Skeletal muscle cell (primary cell): ENCODE results near the gene NDFIP2.

Experiments
- DNase-seq: peaks from one replicate; pipeline ENCODE4 v3.0.0-alpha.2; 2010; ENCODE audit warnings: low read depth
- H3K4me3 ChIP-seq: 2 replicates; pipeline ENCODE4 v1.5.1; 2011; ENCODE audit warnings: low read depth, mild to moderate bottlenecking, control low read depth, low read length, moderate library complexity

Gene NDFIP2

DNA sequence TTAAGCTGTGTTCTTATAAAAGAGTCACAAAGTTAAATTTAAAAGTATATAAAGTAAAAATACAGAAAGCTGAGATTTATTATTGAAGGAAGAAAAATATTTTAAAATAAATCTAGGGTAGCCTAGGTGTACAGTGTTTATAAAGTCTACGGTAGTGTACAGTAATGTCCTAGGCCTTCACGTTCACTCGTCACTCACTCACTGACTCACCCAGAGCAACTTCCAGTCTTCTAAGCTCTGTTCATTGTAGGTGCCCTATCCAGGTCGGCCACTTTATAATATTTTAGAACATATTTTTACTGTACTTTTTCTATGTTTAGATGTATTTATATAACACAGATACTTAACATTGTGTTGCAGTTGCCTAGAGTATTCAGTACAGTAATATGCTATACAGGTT lies 47.4 kb downstream of the NDFIP2 start:
- no peak overlapping the region for H3K4me3 ChIP-seq
- no peak for DNase-seq

DNA sequence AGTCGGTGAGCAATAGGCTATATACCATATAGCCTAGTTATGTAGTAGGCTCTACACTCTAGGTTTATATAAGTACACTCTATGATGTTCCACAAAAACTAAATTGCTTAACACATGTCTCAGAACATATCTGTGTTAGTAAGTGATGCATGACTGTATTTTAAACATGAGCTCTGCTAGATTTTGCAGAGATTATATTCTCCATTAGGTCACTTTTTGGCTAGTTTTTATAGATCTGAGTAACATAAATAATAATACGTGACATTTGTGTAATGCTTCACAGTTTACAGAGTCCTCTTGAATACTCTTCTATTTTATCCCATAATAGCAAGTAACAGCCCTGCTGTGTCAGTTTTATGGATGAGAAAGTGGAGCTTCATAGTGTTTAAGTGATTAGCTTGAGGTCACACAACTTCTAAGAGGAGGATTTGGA lies 47.8 kb downstream of the NDFIP2 start:
- no peak for DNase-seq
- H3K4me3 ChIP-seq, result no peak overlapping the region

DNA sequence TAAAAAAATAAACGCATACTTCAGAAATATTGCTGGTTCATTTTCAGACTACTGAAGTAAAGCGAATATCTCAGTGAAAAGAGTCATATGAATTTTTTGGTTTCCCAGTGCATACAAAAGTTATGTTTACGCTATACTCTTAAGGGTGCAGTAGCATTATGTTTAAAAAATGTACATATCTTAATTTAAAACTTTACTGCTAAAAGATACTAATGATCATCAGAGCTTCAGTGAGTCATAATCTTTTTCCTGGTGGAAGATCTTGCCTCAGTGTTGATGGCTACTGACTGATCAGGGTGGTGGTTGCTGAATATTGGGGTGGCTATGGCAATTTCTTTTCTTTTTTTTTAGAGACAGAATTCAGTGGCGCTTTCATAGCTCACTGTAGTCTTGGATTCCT lies 48.9 kb downstream of the NDFIP2 start:
- H3K4me3 ChIP-seq, result no peak overlapping the region
- DNase-seq, result no peak

DNA sequence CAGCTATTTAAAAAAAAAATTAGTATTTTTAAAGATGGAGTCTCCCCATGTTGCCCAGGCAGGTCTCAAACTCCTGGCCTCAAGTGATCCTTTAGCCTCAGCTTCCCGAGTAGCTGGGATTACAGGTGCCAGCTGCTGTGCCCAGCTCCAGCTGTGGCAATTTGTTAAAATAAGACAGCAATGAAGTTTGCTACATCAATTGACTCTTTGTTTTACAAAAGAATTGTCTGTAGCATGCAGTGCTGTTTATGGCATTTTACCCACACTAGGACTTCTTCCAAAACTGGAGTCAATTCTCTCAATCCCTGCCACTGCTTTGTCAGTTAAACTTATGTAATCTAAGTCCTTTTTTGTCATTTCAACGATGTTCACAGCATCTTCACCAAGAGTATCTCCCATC lies 49.3 kb downstream of the NDFIP2 start:
- no peak for DNase-seq

GRCh38 chr13:79531542-79532254 lies 50.7 kb downstream of the NDFIP2 start:
- DNase-seq, result no peak
- H3K4me3 ChIP-seq, result no peak overlapping the region

More for the DNA sequence above, 49.3 kb downstream of the NDFIP2 start:
- no peak overlapping the region for H3K4me3 ChIP-seq

GRCh38 chr13:79532576-79532975 lies 51.6 kb downstream of the NDFIP2 start:
- H3K4me3 ChIP-seq, result no peak overlapping the region
- DNase-seq, result no peak

DNA sequence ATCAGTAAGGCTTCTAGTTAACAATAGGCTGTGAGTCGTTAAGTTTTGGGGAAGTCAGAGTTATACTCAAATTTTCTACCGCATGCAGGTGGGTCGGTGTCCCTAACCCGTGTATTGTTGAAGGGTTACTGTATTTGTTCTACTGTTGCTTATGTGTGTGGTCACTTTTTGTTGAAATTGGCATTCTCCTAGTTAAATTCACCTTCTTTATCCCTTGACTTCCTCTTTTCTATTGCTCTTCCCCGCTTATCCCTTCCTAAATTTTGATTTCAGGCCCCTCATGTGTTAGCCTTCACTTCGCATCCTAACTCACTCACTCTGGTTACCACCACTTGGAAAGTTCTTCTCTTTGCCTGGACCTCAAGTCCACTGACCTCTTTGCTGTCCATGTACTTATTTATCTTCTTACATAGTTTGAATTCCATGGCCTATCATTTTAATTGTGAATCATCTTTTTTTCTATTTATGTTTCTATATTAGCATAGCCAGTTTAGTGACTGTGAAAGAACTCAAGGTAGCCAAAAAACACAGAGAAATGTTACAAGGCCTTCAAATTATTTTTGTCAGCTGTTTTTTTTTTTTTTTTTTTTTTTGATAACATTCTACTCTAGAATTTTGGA lies 52.9 kb downstream of the NDFIP2 start:
- no peak for DNase-seq
- H3K4me3 ChIP-seq, result no peak overlapping the region

DNA sequence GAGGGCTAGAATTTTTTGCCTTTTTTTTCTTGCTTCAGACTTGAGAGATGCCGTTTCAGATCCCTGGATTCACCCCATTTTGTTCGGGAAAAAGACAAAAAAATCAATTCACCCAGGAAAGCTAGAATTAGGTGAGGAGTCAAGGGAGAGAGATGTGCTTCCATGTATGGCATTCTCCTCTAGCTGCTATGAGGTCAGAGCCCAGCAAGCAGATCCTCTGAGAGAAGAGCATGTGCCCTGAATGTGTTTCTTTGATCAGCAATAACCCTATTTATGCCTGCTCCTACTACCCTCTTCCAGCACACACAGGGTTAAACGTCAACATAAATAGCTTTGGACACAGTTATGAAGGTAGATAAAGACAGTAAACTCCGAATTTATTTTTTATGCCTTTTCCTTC lies 53.6 kb downstream of the NDFIP2 start:
- no peak for DNase-seq
- H3K4me3 ChIP-seq, result no peak overlapping the region

DNA sequence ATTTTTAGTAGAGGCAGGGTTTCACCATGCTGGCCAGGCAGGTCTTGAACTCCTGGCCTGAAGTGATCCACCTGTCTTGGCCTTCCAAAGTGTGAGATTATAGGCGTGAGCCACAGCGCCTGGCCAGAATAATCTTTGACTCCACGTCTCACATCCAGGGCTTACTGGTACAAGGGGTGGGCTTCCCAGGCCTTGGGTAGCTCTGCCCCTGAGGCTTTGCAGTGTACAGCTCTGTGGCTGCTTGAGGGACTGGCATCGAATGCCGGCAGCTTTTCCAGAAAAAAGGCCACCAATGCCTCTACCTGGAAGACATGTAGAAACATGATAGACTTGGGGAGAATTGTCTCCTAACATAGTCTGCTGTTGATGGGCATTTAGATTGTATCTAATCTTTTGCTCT lies 57.8 kb downstream of the NDFIP2 start:
- DNase-seq, result no peak
- no peak overlapping the region for H3K4me3 ChIP-seq

DNA sequence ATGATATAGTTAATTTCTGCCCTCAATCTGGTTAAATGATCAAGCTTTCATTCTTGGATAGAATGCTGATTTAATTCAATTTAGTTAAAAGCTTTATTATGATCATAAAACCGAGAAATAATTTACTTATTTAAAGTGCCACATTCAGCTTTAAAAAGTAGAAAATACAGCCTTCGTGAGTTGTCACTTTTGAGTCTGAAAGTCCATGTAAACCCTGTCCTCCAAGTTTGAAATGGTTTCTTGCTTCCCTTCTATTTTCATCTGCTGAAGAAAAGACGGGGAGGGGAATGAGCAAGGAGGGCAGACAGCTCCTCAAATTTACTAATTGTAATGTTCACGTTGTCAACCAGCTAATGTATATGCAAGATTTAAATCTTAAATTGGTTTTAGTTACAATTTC lies 59.5 kb downstream of the NDFIP2 start:
- no peak for DNase-seq
- H3K4me3 ChIP-seq, result no peak overlapping the region

GRCh38 chr13:79541426-79542049 lies 60.6 kb downstream of the NDFIP2 start:
- H3K4me3 ChIP-seq, result no peak overlapping the region
- DNase-seq, result no peak

- DNase-seq, result no peak
- no peak overlapping the region for H3K4me3 ChIP-seq
These were observed 62.9 kb downstream of the NDFIP2 start for GRCh38 chr13:79543883-79544282.

- no peak for DNase-seq
These were observed 66.5 kb downstream of the NDFIP2 start for GRCh38 chr13:79547211-79548195.

GRCh38 chr13:79548902-79549301 lies 67.9 kb downstream of the NDFIP2 start:
- no peak for DNase-seq

More at GRCh38 chr13:79547211-79548195, 66.5 kb downstream of the NDFIP2 start:
- no peak overlapping the region for H3K4me3 ChIP-seq

GRCh38 chr13:79549355-79550106 lies 68.6 kb downstream of the NDFIP2 start:
- no peak for DNase-seq
- no peak overlapping the region for H3K4me3 ChIP-seq

More at GRCh38 chr13:79548902-79549301, 67.9 kb downstream of the NDFIP2 start:
- H3K4me3 ChIP-seq, result no peak overlapping the region

- DNase-seq, result no peak
These were observed 76.7 kb downstream of the NDFIP2 start for GRCh38 chr13:79557666-79558065.

DNA sequence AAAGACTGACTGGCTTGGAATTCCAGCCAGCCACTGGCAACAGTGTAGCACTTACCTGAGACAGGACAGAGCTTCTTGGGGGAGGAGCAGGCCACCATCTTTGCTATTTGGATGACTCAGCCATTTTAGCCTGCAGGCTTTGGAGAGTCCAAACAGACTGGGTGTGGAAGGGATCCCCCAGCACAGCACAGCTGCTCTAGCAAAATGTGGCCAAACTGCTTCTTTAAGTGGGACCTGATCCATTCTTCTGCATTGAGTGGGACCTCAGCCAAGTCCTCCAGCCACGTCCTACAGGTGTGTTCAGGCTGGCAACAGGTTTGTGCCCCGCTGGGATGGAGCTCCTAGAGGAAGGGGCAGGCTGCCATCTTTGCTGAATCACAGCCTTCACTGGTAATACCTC lies 80.0 kb downstream of the NDFIP2 start:
- no peak for DNase-seq
- no peak overlapping the region for H3K4me3 ChIP-seq

More at GRCh38 chr13:79557666-79558065, 76.7 kb downstream of the NDFIP2 start:
- H3K4me3 ChIP-seq, result no peak overlapping the region

GRCh38 chr13:79562557-79562956 lies 81.6 kb downstream of the NDFIP2 start:
- DNase-seq, result no peak
- H3K4me3 ChIP-seq, result no peak overlapping the region

DNA sequence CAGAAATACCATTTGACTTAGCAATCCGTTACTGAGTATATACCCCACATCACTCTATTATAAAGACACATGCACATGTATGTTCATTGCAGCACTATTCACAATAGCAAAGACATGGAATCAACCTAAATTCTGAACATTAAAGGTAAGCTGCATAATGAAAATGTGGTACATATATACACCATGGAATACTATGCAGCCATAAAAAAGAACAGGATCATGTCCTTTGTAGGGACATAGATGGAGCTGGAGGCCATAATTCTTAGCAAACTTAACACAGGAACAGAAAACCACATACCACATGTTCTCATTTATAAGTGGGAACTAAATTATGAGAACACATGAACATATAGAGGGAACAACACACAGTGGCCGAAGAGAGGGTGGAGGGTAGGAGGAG lies 85.2 kb downstream of the NDFIP2 start:
- DNase-seq, result no peak
- no peak overlapping the region for H3K4me3 ChIP-seq
